GM20000 (cell line): ENCODE measurements around the gene ITGB1BP1.

ENCODE experiments used
- DNase-seq: peaks from one replicate; pipeline ENCODE4 v3.0.0; 2012; ENCODE audit warnings: low spot score
- TF ChIP-seq, protein P1 (sequence below): IDR thresholded peaks from 2 replicates; pipeline ENCODE4 v1.5.1; 2012; ENCODE audit warnings: mild to moderate bottlenecking, control low read depth; ENCODE audit errors: extremely low read depth, missing control alignments

The ITGB1BP1 gene

GRCh38 chr2:9441556-9441955, 18.2 kb upstream of the ITGB1BP1 start:
- TF ChIP-seq, protein P1, sequence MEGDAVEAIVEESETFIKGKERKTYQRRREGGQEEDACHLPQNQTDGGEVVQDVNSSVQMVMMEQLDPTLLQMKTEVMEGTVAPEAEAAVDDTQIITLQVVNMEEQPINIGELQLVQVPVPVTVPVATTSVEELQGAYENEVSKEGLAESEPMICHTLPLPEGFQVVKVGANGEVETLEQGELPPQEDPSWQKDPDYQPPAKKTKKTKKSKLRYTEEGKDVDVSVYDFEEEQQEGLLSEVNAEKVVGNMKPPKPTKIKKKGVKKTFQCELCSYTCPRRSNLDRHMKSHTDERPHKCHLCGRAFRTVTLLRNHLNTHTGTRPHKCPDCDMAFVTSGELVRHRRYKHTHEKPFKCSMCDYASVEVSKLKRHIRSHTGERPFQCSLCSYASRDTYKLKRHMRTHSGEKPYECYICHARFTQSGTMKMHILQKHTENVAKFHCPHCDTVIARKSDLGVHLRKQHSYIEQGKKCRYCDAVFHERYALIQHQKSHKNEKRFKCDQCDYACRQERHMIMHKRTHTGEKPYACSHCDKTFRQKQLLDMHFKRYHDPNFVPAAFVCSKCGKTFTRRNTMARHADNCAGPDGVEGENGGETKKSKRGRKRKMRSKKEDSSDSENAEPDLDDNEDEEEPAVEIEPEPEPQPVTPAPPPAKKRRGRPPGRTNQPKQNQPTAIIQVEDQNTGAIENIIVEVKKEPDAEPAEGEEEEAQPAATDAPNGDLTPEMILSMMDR = no peak
- DNase-seq = no peak

- DNase-seq = no peak
- TF ChIP-seq, protein P1 = no peak
Observed at GRCh38 chr2:9440058-9440727, 16.9 kb upstream of the ITGB1BP1 start.

GRCh38 chr2:9439536-9439935, 16.2 kb upstream of the ITGB1BP1 start:
- TF ChIP-seq, protein P1 = no peak
- no peak for DNase-seq

DNA sequence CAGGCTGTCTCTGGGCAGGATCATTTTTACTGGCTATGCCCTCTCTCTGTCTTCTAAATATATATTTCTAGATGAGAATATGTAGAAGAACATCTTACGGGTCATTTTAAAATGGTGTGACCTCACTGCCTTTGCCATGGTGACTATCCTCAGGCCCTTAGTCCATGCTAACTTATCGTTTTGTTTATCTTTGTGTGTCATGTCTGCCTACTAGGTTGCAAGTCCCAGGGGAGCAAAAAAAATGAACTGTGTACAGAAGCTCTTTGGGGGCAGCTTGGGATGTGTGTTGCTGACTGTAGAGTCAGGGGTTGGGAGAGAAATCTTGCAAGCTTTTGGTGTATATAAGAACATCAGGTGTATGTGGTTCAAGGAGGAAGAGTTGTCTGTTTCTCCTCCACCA, 11.2 kb upstream of the ITGB1BP1 start:
- TF ChIP-seq, protein P1 = no peak
- DNase-seq = no peak

DNA sequence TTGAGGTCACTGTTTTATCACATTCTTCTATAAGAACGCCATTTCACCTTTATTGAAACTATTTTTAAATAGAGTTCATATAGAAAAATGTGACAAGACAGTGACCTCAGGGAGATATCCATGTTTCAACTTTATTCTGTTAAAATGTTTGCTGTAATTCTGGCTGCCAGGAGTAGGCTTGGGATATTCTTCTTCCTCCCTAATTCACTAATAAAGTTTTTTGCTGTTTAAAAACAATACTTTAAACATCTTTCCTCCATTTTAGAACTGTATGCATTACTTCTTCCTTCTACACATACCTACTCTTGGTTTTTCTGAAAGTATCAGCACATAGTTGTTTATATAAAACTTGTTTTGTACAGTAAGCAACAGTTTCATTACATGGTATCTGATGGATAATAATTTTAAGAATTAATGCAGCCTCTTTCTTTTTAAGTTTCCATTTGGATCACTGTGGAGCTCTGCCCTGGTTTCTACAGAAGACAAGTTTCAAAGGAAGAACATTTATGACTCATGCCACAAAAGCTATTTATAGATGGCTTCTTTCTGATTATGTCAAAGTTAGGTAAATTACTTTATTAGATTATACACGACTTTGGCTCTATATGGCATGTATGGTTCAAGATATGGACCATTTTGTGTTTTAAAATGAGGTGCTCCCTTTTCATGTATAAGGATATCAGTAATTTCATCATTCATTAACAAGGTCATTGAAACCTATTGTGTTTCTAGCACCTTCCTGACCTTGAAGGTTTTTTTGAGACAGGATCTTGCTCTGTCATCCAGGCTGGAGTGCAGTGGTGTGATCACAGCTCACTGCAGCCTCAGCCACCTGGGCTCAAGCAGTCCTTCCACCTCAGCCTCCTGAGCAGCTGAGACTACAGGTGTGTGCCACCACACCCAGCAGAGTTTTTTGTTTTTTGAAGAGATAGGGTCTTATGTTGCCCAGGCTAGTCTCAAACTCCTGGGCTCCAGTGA, 7.3 kb upstream of the ITGB1BP1 start:
- TF ChIP-seq, protein P1 = no peak
- no peak for DNase-seq

GRCh38 chr2:9428965-9429577, 5.7 kb upstream of the ITGB1BP1 start:
- DNase-seq = no peak
- TF ChIP-seq, protein P1 = no peak
